Nasal cavity respiratory epithelium epithelial cell of viscerocranial mucosa (primary cell): ENCODE data around the gene ZCCHC3. TPM values are rescaled to one million over a fixed set of nuclear protein-coding genes. Genes with fewer than 3 reads are reported as not detected.

ENCODE experiments used
- total RNA-seq: library from RNA; depleted of rRNA; stranded (reverse); fragments of >200 nt; gene quantifications from 2 replicates; pipeline ENCODE4 v1.2.3, GENCODE V29; 2014

Gene ZCCHC3, protein sequence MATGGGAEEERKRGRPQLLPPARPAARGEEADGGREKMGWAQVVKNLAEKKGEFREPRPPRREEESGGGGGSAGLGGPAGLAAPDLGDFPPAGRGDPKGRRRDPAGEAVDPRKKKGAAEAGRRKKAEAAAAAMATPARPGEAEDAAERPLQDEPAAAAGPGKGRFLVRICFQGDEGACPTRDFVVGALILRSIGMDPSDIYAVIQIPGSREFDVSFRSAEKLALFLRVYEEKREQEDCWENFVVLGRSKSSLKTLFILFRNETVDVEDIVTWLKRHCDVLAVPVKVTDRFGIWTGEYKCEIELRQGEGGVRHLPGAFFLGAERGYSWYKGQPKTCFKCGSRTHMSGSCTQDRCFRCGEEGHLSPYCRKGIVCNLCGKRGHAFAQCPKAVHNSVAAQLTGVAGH
- total RNA-seq: 10.3 and 15.7 TPM in 2 replicates

DNA sequence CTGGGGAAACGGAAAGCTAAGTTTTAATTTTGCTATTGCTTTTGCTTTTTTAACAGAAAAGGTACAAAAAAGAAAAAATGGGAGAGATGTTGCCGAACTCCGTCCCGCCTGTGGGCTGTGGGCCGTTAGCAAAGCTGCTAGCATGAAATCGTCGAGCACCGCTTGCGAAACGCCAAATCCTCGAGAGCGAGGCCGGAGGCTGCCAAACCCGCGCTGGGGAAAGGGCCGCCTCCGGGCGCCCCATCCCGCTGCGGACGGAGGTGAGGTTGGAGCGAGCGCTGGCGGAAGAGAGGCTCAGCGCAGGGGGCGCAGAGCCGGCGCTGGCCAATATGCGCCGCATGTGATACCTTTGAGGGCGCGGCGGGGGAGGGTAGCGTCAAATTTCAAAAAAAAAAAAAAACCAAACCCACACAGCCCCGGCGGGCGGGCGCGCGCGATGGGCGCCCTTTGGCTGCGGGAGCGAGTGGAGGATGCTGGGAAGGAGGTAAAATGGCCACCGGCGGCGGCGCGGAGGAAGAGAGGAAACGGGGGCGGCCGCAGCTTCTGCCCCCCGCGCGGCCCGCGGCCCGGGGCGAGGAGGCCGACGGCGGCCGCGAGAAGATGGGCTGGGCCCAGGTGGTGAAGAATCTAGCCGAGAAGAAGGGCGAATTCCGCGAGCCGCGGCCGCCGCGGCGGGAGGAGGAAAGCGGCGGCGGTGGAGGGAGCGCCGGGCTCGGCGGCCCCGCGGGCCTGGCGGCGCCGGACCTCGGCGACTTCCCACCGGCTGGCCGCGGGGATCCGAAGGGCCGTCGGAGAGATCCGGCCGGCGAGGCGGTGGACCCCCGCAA, at the start of gene ZCCHC3:
TSS of gene ZCCHC3 (plus strand) at position 473 of the 827 bp plus-strand sequence. CDS start at position 490, 17 bp downstream.

DNA sequence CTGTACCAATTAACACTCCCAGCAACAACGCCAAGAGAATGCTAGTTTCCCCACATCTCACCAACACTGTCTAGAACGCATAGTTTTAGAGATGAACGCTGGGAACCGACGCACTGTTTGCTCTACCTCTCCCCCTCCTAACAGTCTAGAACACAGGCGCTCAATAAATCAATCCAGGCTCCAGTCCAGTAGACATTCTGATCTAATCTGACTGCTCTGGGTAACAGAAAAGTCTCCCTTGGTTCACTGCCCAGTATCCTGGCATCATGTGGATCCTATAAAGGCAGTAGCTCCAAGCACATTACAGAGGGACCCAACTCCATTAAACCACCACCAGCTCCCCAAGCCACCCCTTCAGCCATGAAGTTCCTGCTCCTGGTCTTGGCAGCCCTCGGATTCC, 40.0 kb upstream of the ZCCHC3 start, which contains the start of gene DEFB132:
TSS of gene DEFB132 (plus strand) at position 306 of the 400 bp plus-strand sequence. CDS start at position 361, 55 bp downstream.

DNA sequence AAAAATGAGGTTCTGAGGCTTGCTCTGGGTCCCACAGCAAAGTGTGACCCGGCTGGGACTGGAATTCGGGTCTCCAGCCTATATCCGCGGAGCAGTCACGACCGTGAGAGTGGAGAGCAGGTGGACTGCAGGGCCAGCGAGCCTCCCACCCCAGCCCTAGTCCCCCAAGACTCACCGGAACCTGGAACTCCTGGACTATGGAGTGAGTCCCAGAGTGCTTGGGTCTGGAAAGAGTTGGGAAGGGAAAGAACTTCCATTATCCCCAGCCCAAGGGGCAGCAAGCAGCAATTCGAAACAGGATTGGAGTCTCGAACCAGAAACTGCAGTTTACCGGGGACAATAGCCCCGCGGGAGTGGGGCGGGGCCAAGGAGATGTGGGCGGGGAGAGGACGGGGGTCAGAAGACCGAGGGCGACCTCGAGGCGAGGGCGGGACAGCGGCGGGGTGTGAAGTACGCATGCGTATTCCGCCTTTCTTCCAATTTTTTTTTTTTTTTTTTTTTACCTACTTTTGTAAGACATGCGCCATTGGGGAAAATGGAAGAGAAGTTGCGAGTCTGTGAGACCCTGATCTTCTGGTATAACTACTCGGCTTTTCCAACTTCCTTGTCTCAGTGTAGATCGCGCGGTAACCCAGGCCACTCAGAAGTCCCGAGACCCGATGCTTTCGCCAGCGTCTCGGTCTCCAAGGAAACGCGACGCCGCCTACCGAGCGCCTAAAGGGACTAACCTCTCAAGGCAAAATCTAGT, 7.1 kb upstream of the ZCCHC3 start, which contains the start of gene C20orf96:
TSS of gene C20orf96 (minus strand) at position 667 of the 748 bp plus-strand sequence. CDS start at position 527, 140 bp downstream.

DNA sequence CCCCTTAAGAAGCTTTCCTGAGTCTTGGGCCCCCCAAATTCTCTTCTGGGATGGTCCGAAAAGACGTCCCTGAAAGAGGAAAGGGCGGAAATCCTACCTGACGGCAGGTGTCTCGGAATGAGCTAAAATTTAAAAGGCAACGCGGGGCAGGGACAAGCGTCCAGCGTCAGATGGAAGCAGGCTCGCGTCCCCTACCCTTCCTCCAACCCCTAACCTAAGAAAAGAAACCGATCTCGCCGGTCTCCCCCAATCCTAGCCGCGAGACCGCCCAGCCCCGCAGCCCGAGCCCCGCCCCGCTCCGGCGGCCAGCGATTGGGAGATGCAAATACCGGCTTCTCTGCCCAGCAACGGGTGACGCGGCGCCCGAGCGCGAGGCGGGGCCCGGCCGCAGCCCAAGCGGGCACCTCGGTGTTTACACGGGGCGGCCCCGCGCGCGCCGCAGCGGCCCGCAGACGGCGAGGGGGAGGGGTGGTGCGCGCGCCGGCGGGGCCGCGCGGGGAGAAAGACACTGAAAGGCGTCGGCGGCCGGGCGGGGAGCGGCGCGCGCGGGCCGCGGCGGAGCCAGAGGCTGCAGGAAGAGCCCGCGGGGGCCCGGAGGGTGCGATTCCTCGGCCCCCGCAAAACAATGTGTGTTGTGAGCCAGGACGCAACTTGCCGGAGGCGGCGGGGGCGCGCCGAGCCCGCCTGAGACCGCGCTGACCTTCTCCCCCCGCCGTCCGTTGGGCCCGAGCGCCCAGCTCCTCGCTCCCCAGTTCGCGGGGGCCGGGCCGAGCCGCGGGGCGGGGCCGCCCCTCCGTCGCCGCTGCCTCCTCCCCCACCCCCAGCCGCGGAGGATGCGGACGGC, 27.9 kb downstream of the ZCCHC3 start, which contains the start of gene SOX12:
TSS of gene SOX12 (plus strand) at position 508 of the 844 bp plus-strand sequence. CDS start 373 bp downstream, outside the sequence.

DNA sequence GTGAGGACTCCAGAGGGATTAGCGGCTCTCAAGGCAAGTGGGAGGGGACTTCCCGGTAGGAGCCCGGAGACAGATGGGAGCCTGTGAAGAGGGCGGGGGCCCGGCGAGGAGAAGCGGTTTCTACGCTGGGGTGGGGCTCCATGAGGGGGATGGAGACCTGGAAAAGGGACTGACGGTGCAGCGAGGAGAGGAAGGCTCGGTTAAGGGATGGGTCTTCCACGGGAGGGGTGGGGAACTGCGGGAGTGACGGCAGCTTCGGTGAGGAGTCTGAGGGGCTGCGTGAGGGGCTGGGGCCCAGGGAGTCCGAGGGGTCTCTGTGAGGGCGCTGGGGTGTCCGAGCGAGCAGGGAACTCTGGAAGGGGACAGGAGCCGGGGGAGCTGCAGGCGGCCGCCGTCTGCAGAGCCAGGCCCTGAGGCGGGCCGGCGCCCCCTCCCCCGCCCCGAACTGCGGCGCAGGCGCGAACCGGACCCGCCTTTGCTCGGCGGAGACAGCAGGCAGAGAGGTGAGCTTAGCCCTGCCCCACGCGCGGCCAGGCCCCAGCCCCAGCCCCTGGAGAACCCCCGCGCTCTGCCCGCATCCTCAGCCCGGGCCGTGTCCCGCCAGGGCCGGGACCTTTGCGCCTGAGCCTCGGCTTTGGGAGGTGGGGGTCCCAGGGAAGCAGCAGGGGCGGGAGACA, 49.4 kb downstream of the ZCCHC3 start, which contains the start of gene NRSN2:
TSS of gene NRSN2 (plus strand) at position 472 of the 677 bp plus-strand sequence. CDS start 2,533 bp downstream, outside the sequence.

Other genes with a start within 250 kb of the ZCCHC3 start
- not detected in 2 replicates for gene DEFB125, start 209.9 kb upstream of the ZCCHC3 start, total RNA-seq
- not detected in 2 replicates for gene DEFB126, start 155.0 kb upstream of the ZCCHC3 start, total RNA-seq
- gene DEFB127, start 140.1 kb upstream of the ZCCHC3 start, total RNA-seq: not detected in 2 replicates
- not detected in 2 replicates for gene DEFB128, start 107.9 kb upstream of the ZCCHC3 start, total RNA-seq
- gene DEFB129, start 70.3 kb upstream of the ZCCHC3 start, total RNA-seq: not detected in 2 replicates
- not detected in 2 replicates for gene DEFB132, start 39.8 kb upstream of the ZCCHC3 start, total RNA-seq
- gene C20orf96, start 6.8 kb upstream of the ZCCHC3 start, total RNA-seq: 0.68 and 2.5 TPM in 2 replicates
- 2.1 and 4.2 TPM in 2 replicates for gene SOX12, start 28.0 kb downstream of the ZCCHC3 start, total RNA-seq
- 6.2 and 25.6 TPM in 2 replicates for gene NRSN2, start 49.5 kb downstream of the ZCCHC3 start, total RNA-seq
- 392 and 496 TPM in 2 replicates for gene TRIB3, start 83.2 kb downstream of the ZCCHC3 start, total RNA-seq
- 214 and 263 TPM in 2 replicates for gene RBCK1, start 110.7 kb downstream of the ZCCHC3 start, total RNA-seq
- 30.8 and 50.0 TPM in 2 replicates for gene TBC1D20, start 165.0 kb downstream of the ZCCHC3 start, total RNA-seq
- gene CSNK2A1, start 246.2 kb downstream of the ZCCHC3 start, total RNA-seq: 299 and 302 TPM in 2 replicates